Mesothelial cell of epicardium (in vitro differentiated cells): ENCODE results near the gene AGBL1. TPM values are rescaled to one million over a fixed set of nuclear protein-coding genes. Genes with fewer than 3 reads are reported as not detected.
"Not testable (repeated sequence)": the region's sequence is repeated elsewhere in the genome, so short reads cannot be mapped to it uniquely, and the experiment has no call there.

Experiments used
- DNase-seq, 2 experiments: peaks; one replicate each; pipeline ENCODE4 v3.0.0; 2021; ENCODE audit warnings: low spot score in 2 of 2; ENCODE audit not compliant: unreplicated experiment in 2 of 2
- H3K27ac Mint-ChIP-seq: 2 replicates; pipeline ENCODE4 v1.8.0; 2021; ENCODE audit warnings: mixed read lengths
- H3K27me3 Mint-ChIP-seq: 2 replicates; pipeline ENCODE4 v1.8.0; 2021; ENCODE audit warnings: low read depth, mixed read lengths
- H3K36me3 Mint-ChIP-seq: 2 replicates; pipeline ENCODE4 v1.8.0; 2021; ENCODE audit warnings: mixed read lengths
- H3K4me1 Mint-ChIP-seq: 2 replicates; pipeline ENCODE4 v1.8.0; 2021; ENCODE audit warnings: mixed read lengths
- H3K4me3 Mint-ChIP-seq: 2 replicates; pipeline ENCODE4 v1.8.0; 2021; ENCODE audit warnings: mild to moderate bottlenecking, moderate library complexity, mixed read lengths
- H3K9me3 Mint-ChIP-seq: 2 replicates; pipeline ENCODE4 v1.8.0; 2021; ENCODE audit warnings: mixed read lengths
- CTCF ChIP-seq: fragments of 200-600 bp; sonication (generic); IDR thresholded peaks from one replicate; pipeline ENCODE4 v1.5.0; 2021; ENCODE audit warnings: antibody characterized with exemption; ENCODE audit not compliant: unreplicated experiment
- total RNA-seq: library from RNA; stranded (reverse); gene quantifications from 3 replicates; pipeline ENCODE4 v1.2.1, GENCODE V29; 2021

The AGBL1 gene
- total RNA-seq, 1 donor from 2014 or later = not detected

- peaks cover 13% of the 10 kb centered on the region for H3K27me3 Mint-ChIP-seq
- no peak overlapping the region for H3K4me3 Mint-ChIP-seq
- H3K27ac Mint-ChIP-seq = no peak overlapping the region
- no peaks in the 10 kb centered on the region for H3K9me3 Mint-ChIP-seq
- no peaks in the 10 kb centered on the region for H3K36me3 Mint-ChIP-seq
- DNase-seq = no peak
- H3K4me1 Mint-ChIP-seq = no peaks in the 10 kb centered on the region
- no peak for TF ChIP-seq CTCF
These were observed 354.3 kb downstream of the AGBL1 start for GRCh38 chr15:86433983-86434382.

GRCh38 chr15:86439614-86440013, 359.9 kb downstream of the AGBL1 start:
- Mint-ChIP-seq H3K27me3 (peaks cover 2% of the 10 kb centered on the region), H3K4me1 (no peaks in the 10 kb centered on the region), H3K9me3 (no peaks in the 10 kb centered on the region), H3K36me3 (no peaks in the 10 kb centered on the region), H3K27ac (no peak overlapping the region), H3K4me3 (no peak overlapping the region)
- no peak for TF ChIP-seq CTCF
- no peak for DNase-seq

- no peak for TF ChIP-seq CTCF
- peak in 1 of 2 experiments; percentile 41 for DNase-seq
- H3K4me1 Mint-ChIP-seq = no peaks in the 10 kb centered on the region
- H3K27ac Mint-ChIP-seq = no peak overlapping the region
- no peak overlapping the region for H3K4me3 Mint-ChIP-seq
- peaks cover 28% of the 10 kb centered on the region for H3K27me3 Mint-ChIP-seq
- H3K36me3 Mint-ChIP-seq = no peaks in the 10 kb centered on the region
- no peaks in the 10 kb centered on the region for H3K9me3 Mint-ChIP-seq
These were observed 364.9 kb downstream of the AGBL1 start for GRCh38 chr15:86444527-86444926.

- no peaks in the 10 kb centered on the region for H3K4me1 Mint-ChIP-seq
- H3K27ac Mint-ChIP-seq = no peak overlapping the region
- H3K27me3 Mint-ChIP-seq = peaks cover 29% of the 10 kb centered on the region
- H3K36me3 Mint-ChIP-seq = no peaks in the 10 kb centered on the region
- no peak for TF ChIP-seq CTCF
- no peaks in the 10 kb centered on the region for H3K9me3 Mint-ChIP-seq
- no peak overlapping the region for H3K4me3 Mint-ChIP-seq
- no peak for DNase-seq
These were observed 366.0 kb downstream of the AGBL1 start for GRCh38 chr15:86445579-86446252.

GRCh38 chr15:86446253-86446640, 366.6 kb downstream of the AGBL1 start:
- no peak for DNase-seq
- no peaks in the 10 kb centered on the region for H3K4me1 Mint-ChIP-seq
- H3K27me3 Mint-ChIP-seq = peaks cover 31% of the 10 kb centered on the region
- H3K27ac Mint-ChIP-seq = no peak overlapping the region
- no peak for TF ChIP-seq CTCF
- no peaks in the 10 kb centered on the region for H3K36me3 Mint-ChIP-seq
- no peaks in the 10 kb centered on the region for H3K9me3 Mint-ChIP-seq
- no peak overlapping the region for H3K4me3 Mint-ChIP-seq

GRCh38 chr15:86465470-86466039, 385.9 kb downstream of the AGBL1 start:
- H3K27me3 Mint-ChIP-seq, H3K4me1 Mint-ChIP-seq, H3K36me3 Mint-ChIP-seq, H3K4me3 Mint-ChIP-seq, DNase-seq, H3K27ac Mint-ChIP-seq: not testable (repeated sequence)
- peaks cover 45% of the 10 kb centered on the region for H3K9me3 Mint-ChIP-seq
